ENCODE results near the gene ANO1. TPM values are rescaled to one million over a fixed set of nuclear protein-coding genes. Genes with fewer than 3 reads are reported as not detected.
A peak's percentile ranks its signal among the peaks of the same experiment; 100 is the strongest.

ANO1 gene
- total and polyA plus RNA-seq, 2 donors: 0.38 to 1.5 TPM

DNA sequence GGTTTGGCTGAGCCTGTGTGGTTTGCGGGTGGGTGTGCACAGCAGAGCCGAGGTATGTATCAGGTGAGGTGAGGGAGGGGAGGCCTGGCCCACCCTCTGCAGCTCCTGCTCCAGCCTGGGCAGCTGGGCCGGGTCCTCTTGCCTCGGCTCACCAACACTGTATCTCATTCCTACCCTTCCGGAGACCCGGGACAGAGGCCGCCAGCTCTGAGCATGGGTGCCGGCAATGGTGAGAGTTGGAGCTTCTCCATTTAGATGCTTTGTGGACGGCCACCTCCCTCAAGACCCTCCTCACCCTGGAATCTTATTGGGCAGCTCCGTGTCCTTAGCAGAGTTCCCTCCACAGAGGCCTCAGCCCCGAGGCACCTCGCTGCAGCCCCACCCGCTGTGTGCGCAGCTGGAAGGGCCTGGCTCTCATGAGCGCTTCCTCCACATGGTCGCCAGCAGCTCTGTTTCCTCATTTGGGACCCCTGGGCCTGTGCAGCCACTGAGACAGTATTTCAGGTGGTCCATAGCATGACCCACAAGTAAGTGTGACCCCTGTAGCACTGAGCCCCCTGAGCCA, 55.7 kb downstream of the ANO1 start:
- Histone ChIP-seq H3K4me3 (ENCODE audit: low read length in 2 of 2) (no peak overlapping the region), H3K27me3 (ENCODE audit: control insufficient read depth in 2 of 2, insufficient read depth in 1 of 2, low read length in 1 of 2) (no peaks in the 10 kb centered on the region), H3K36me3 (ENCODE audit: control insufficient read depth in 2 of 2, insufficient read depth in 2 of 2, low read length in 1 of 2) (no peaks in the 10 kb centered on the region), H3K9me3 (ENCODE audit: control insufficient read depth in 2 of 2, insufficient read depth in 1 of 2, low read length in 1 of 2) (no peaks in the 10 kb centered on the region), H3K4me1 (ENCODE audit: control insufficient read depth in 2 of 2, insufficient read depth in 2 of 2, low read length in 2 of 2) (no peaks in the 10 kb centered on the region), H3K27ac (ENCODE audit: low read depth in 1 of 2, low read length in 1 of 2) (no peak overlapping the region)
- 64% methylated on average over 16 of the region's 16 CpGs for WGBS
- DNase-seq (ENCODE audit: low read depth in 6 of 9, low spot score in 9 of 9): no peak

DNA sequence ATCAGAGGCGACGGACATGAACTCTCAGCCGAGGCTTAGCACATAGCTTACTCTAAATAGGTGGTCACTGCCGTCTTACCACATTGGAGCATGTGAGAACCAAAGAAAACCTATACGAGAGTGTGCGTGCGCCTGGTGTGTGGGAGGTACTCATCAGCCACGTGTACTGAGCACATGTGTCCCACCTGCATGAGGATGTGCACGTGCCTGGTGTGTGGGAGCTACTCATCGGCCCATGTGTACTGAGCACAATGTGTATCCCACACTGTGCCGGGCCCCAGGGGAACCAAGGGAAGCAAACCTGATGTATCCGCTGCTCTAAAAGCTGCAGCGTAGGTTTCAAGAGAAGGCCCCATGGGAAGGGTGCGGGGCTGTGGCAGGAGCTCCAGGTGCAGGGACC, 56.4 kb downstream of the ANO1 start:
- Histone ChIP-seq H3K27me3 (ENCODE audit: control insufficient read depth in 2 of 2, insufficient read depth in 1 of 2, low read length in 1 of 2) (no peaks in the 10 kb centered on the region), H3K4me3 (ENCODE audit: low read length in 2 of 2) (no peak overlapping the region), H3K36me3 (ENCODE audit: control insufficient read depth in 2 of 2, insufficient read depth in 2 of 2, low read length in 1 of 2) (no peaks in the 10 kb centered on the region), H3K9me3 (ENCODE audit: control insufficient read depth in 2 of 2, insufficient read depth in 1 of 2, low read length in 1 of 2) (no peaks in the 10 kb centered on the region), H3K27ac (ENCODE audit: low read depth in 1 of 2, low read length in 1 of 2) (no peak overlapping the region), H3K4me1 (ENCODE audit: control insufficient read depth in 2 of 2, insufficient read depth in 2 of 2, low read length in 2 of 2) (no peaks in the 10 kb centered on the region)
- DNase-seq (ENCODE audit: low read depth in 6 of 9, low spot score in 9 of 9): no peak
- 90% methylated on average over 14 of the region's 14 CpGs for WGBS

DNA sequence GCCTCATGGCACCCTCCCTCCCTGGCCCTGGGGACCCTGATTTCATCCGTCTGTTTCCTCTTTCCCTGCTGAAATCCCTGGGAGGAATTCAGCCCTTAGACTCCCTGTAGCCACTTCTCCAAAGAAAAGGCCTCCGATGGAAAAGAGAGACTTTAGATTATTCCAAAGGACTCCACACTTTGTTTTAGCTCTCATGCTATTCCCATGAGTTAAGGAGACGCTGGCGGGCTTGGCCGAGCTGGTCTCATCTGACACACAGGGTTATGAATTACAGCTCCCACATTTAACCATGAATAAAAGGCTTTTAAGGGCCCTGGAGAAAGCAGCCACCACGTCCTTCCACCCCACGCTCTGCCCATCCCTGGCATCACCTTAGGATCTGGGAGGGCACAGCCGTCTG, 57.0 kb downstream of the ANO1 start:
- no peak for DNase-seq (ENCODE audit: low read depth in 6 of 9, low spot score in 9 of 9)
- Histone ChIP-seq H3K27me3 (ENCODE audit: control insufficient read depth in 2 of 2, insufficient read depth in 1 of 2, low read length in 1 of 2) (peaks cover 5 to 6% of the 10 kb centered on the region in 2 donors), H3K36me3 (ENCODE audit: control insufficient read depth in 2 of 2, insufficient read depth in 2 of 2, low read length in 1 of 2) (no peaks in the 10 kb centered on the region), H3K9me3 (ENCODE audit: control insufficient read depth in 2 of 2, insufficient read depth in 1 of 2, low read length in 1 of 2) (no peaks in the 10 kb centered on the region), H3K27ac (ENCODE audit: low read depth in 1 of 2, low read length in 1 of 2) (no peak overlapping the region), H3K4me3 (ENCODE audit: low read length in 2 of 2) (no peak overlapping the region), H3K4me1 (ENCODE audit: control insufficient read depth in 2 of 2, insufficient read depth in 2 of 2, low read length in 2 of 2) (no peaks in the 10 kb centered on the region)
- WGBS: 91% methylated on average over 8 of the region's 8 CpGs

DNA sequence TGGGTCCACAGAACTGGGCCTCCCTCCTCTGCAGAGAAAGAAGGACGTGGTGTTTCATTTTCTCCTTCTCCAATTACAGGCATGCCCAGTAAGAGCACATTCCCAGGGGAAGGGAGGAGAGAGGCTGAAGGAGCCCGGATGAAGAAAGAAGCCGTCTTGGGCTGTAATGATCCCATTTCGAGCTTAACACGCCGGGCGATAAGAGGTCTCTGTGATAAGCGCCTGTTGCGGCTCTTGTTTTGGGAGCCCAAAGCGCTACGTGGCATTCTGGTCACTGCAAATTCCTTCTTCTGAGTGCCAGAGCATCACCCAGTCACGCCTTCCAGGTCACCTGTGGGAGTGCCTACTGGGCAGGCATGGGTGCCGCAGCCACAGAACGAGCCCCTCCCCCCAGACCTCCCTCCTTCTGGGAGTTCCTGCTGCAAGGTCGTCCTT, 57.5 kb downstream of the ANO1 start:
- no peak for DNase-seq (ENCODE audit: low read depth in 6 of 9, low spot score in 9 of 9)
- H3K4me3 ChIP-seq (ENCODE audit: low read length in 2 of 2): no peak overlapping the region

DNA sequence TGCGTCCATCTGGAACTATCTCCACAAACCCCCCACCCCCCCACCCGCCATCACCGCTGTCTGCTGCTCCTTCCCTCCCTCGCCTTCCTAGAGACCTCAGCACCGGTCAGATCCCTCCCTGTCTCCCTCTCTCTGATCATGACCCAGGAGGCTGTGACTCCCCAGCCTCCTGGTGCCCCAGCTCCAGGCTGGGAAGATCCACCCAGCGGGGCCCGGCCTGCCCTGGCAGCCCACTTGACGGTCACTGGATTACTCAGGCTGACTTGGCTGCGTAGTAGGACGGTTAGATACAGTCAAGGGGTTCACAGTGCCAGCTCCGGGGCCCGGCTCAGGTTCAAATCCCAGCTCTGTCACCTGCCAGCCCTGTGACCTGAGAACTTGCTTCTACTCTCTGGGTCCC, 59.3 kb downstream of the ANO1 start:
- DNase-seq (ENCODE audit: low read depth in 6 of 9, low spot score in 9 of 9): no peak
- H3K4me3 ChIP-seq (ENCODE audit: low read length in 2 of 2): no peak overlapping the region
- H3K27me3 ChIP-seq (ENCODE audit: control insufficient read depth in 2 of 2, insufficient read depth in 1 of 2, low read length in 1 of 2): peaks cover 17 to 26% of the 10 kb centered on the region in 2 donors
- H3K36me3 ChIP-seq (ENCODE audit: control insufficient read depth in 2 of 2, insufficient read depth in 2 of 2, low read length in 1 of 2): no peaks in the 10 kb centered on the region
- H3K4me1 ChIP-seq (ENCODE audit: control insufficient read depth in 2 of 2, insufficient read depth in 2 of 2, low read length in 2 of 2): no peaks in the 10 kb centered on the region
- 97% methylated on average over 12 of the region's 12 CpGs for WGBS
- H3K27ac ChIP-seq (ENCODE audit: low read depth in 1 of 2, low read length in 1 of 2): no peak overlapping the region
- H3K9me3 ChIP-seq (ENCODE audit: control insufficient read depth in 2 of 2, insufficient read depth in 1 of 2, low read length in 1 of 2): no peaks in the 10 kb centered on the region

More for the DNA sequence above, 57.5 kb downstream of the ANO1 start:
- Histone ChIP-seq H3K27me3 (ENCODE audit: control insufficient read depth in 2 of 2, insufficient read depth in 1 of 2, low read length in 1 of 2) (peaks cover 5 to 9% of the 10 kb centered on the region in 2 donors), H3K27ac (ENCODE audit: low read depth in 1 of 2, low read length in 1 of 2) (no peak overlapping the region), H3K36me3 (ENCODE audit: control insufficient read depth in 2 of 2, insufficient read depth in 2 of 2, low read length in 1 of 2) (no peaks in the 10 kb centered on the region), H3K4me1 (ENCODE audit: control insufficient read depth in 2 of 2, insufficient read depth in 2 of 2, low read length in 2 of 2) (no peaks in the 10 kb centered on the region), H3K9me3 (ENCODE audit: control insufficient read depth in 2 of 2, insufficient read depth in 1 of 2, low read length in 1 of 2) (no peaks in the 10 kb centered on the region)
- WGBS: 83% methylated on average over 15 of the region's 15 CpGs

DNA sequence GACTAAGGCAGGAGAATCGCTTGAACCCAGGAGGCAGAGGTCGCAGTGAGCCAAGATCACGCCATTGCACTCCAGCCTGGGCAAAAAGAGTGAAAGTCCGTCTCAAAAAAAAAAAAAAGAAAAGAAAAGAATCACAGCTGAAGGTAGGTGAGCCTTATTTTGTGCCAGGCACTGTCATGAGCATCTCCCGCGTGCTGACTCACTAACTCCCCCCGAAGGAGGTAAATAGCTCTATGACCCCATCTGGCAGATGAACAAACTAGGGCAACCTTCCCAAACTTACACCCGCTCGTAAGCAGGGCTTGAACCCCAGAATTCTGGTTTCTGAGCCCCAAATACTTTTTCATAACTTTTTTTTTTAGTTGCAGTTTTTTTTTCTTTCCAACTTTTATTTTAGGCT, 60.3 kb downstream of the ANO1 start:
- no peaks in the 10 kb centered on the region for H3K36me3 ChIP-seq (ENCODE audit: control insufficient read depth in 2 of 2, insufficient read depth in 2 of 2, low read length in 1 of 2)
- H3K4me3 ChIP-seq (ENCODE audit: low read length in 2 of 2): no peak overlapping the region
- 90% methylated on average over 9 of the region's 9 CpGs for WGBS
- peaks cover 24 to 36% of the 10 kb centered on the region in 2 donors for H3K27me3 ChIP-seq (ENCODE audit: control insufficient read depth in 2 of 2, insufficient read depth in 1 of 2, low read length in 1 of 2)
- no peaks in the 10 kb centered on the region for H3K4me1 ChIP-seq (ENCODE audit: control insufficient read depth in 2 of 2, insufficient read depth in 2 of 2, low read length in 2 of 2)
- H3K9me3 ChIP-seq (ENCODE audit: control insufficient read depth in 2 of 2, insufficient read depth in 1 of 2, low read length in 1 of 2): no peaks in the 10 kb centered on the region
- no peak overlapping the region for H3K27ac ChIP-seq (ENCODE audit: low read depth in 1 of 2, low read length in 1 of 2)
- DNase-seq (ENCODE audit: low read depth in 6 of 9, low spot score in 9 of 9): no peak

DNA sequence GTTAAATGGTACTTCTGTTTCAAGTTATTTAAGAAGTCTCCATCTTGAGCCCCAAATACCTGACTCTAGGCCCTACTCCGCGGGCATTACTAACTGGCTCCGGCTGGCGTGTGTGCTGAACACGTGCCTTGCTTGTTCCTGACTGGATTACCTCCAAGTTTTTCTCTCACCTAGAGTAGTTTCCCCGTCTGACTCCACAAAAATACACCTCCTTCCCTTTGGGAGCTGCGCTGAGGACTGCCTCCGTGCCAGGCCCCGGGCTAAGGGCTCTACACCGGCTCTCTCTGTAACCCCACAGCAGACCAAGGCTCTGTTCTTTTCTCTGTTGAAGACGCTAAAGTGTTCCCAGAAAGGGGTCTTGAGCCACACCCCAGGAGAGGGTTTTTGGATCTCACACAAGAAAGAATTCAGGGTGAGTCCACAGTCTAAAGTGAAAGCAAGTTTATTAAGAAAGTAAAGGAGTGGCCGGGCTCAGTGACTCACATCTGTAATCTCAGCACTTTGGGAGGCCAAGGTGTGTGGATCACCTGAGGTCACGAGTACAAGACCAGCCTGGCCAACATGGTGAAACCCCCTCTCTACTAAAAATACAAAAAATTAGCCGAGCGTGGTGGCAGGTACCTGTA, 61.8 kb downstream of the ANO1 start:
- 92% methylated on average over 15 of the region's 15 CpGs for WGBS
- Histone ChIP-seq H3K27ac (ENCODE audit: low read depth in 1 of 2, low read length in 1 of 2) (no peak overlapping the region), H3K36me3 (ENCODE audit: control insufficient read depth in 2 of 2, insufficient read depth in 2 of 2, low read length in 1 of 2) (no peaks in the 10 kb centered on the region), H3K4me1 (ENCODE audit: control insufficient read depth in 2 of 2, insufficient read depth in 2 of 2, low read length in 2 of 2) (no peaks in the 10 kb centered on the region), H3K4me3 (ENCODE audit: low read length in 2 of 2) (no peak overlapping the region), H3K9me3 (ENCODE audit: control insufficient read depth in 2 of 2, insufficient read depth in 1 of 2, low read length in 1 of 2) (no peaks in the 10 kb centered on the region), H3K27me3 (ENCODE audit: control insufficient read depth in 2 of 2, insufficient read depth in 1 of 2, low read length in 1 of 2) (peaks cover 29 to 48% of the 10 kb centered on the region in 2 donors)
- no peak for DNase-seq (ENCODE audit: low read depth in 6 of 9, low spot score in 9 of 9)

DNA sequence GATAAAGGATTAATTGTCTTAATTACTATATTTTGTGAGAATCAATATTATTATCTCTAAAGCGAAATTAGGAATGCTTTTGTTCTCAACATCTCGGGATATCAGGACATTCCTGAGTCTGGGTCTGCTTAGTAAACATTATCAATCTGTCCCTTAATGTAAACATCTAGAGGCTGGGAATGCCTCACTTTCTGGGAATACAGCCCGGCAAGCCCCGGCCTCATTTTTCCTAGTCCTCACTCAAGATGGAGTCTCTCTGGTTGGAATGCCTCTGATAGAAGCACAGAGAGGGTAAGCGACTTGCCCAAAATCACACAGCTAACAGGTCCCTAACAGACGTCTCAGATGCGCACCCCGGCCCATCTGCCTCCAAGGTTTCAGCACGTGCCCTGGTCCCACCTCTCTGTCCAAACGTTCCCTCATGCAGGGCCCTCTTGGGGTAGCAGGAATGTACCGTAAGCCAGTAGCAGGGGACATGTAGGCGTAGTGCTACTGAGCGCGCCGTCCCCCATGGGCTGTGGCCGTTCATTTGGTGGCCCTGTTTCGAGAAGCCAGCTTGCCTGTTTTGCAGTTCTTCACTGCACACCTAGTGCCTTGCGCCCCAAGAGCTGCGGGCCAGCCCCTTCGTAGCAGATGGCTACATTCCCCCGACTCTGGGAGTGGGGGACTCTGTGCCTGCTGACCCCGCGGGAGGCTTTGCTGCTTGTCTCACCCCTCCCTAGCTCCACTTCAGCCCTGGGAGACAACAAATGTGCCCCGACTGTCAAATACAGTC, 62.8 kb downstream of the ANO1 start:
- DNase-seq (ENCODE audit: low read depth in 6 of 9, low spot score in 9 of 9): no peak
- H3K4me3 ChIP-seq (ENCODE audit: low read length in 2 of 2): no peak overlapping the region
- WGBS: 57% methylated on average over 24 of the region's 24 CpGs
- no peaks in the 10 kb centered on the region for H3K36me3 ChIP-seq (ENCODE audit: control insufficient read depth in 2 of 2, insufficient read depth in 2 of 2, low read length in 1 of 2)
- H3K4me1 ChIP-seq (ENCODE audit: control insufficient read depth in 2 of 2, insufficient read depth in 2 of 2, low read length in 2 of 2): no peaks in the 10 kb centered on the region
- no peaks in the 10 kb centered on the region for H3K9me3 ChIP-seq (ENCODE audit: control insufficient read depth in 2 of 2, insufficient read depth in 1 of 2, low read length in 1 of 2)
- peaks cover 29 to 50% of the 10 kb centered on the region in 2 donors for H3K27me3 ChIP-seq (ENCODE audit: control insufficient read depth in 2 of 2, insufficient read depth in 1 of 2, low read length in 1 of 2)
- H3K27ac ChIP-seq (ENCODE audit: low read depth in 1 of 2, low read length in 1 of 2): no peak overlapping the region

DNA sequence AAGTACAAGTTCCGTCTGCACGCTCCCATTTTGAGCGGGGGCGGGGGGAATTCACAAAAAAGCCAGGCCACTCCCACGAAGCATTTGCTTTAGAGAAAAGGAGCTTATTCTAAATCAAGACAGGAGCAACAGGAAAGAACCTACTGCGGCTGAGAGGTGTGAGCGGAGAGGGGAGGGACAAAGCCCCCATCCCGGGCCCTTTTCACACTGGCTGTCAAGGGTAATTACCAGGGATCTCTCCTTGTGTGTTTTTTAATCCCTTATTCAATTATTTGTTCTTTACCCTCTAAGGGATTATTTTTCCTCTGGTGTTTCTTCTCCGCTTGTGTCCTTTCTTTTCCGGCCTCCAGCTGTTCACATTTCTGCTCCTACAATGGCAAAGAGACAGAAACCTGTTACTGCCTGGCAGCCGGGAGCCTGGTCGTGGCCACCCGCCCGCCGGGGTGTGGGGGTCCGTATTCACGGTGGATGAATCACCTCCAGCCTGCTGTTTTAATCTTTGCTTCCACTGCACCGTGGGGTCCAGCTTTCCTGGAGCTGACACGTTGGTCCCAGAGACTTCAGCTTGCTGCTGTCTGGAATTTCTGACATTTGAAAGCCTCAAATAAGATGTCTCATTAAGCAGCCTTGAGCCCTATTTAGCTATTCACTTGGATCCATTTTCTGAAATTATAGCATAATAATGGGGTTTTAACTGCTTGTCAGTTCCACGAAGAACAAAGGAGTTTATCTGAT, 63.5 kb downstream of the ANO1 start:
- no peaks in the 10 kb centered on the region for H3K36me3 ChIP-seq (ENCODE audit: control insufficient read depth in 2 of 2, insufficient read depth in 2 of 2, low read length in 1 of 2)
- WGBS: 13% methylated on average over 20 of the region's 20 CpGs
- H3K27me3 ChIP-seq (ENCODE audit: control insufficient read depth in 2 of 2, insufficient read depth in 1 of 2, low read length in 1 of 2): peaks cover 29 to 54% of the 10 kb centered on the region in 2 donors
- no peak overlapping the region for H3K27ac ChIP-seq (ENCODE audit: low read depth in 1 of 2, low read length in 1 of 2)
- no peak overlapping the region for H3K4me3 ChIP-seq (ENCODE audit: low read length in 2 of 2)
- H3K4me1 ChIP-seq (ENCODE audit: control insufficient read depth in 2 of 2, insufficient read depth in 2 of 2, low read length in 2 of 2): no peaks in the 10 kb centered on the region
- DNase-seq (ENCODE audit: low read depth in 6 of 9, low spot score in 9 of 9): peak in 1 of 9 donors; percentile 6
- no peaks in the 10 kb centered on the region for H3K9me3 ChIP-seq (ENCODE audit: control insufficient read depth in 2 of 2, insufficient read depth in 1 of 2, low read length in 1 of 2)
